H1 (cell line): ENCODE data around the gene NCF4. TPM values are rescaled to one million over a fixed set of nuclear protein-coding genes. Genes with fewer than 3 reads are reported as not detected.

Experiments used
- EZH2 ChIP-seq: fragments of 200-600 bp; sonication (generic); IDR thresholded peaks from 2 replicates; pipeline ENCODE4 v1.7.1; 2012; ENCODE audit warnings: low read depth, mild to moderate bottlenecking, moderate library complexity, low read length, inconsistent platforms; ENCODE audit not compliant: severe bottlenecking
- polyA plus RNA-seq, 7 experiments: library from polyadenylated mRNA; depleted of rRNA in 3 of 7; stranded (reverse) in 5 of 7; unstranded in 2 of 7; fragments of >200 nt in 5 of 7; fragments of 200-250 nt in 2 of 7; gene quantifications; 1 replicate in 5 of 7; 2 replicates in 1 of 7; 4 replicates in 1 of 7; pipeline versions ENCODE4 v1.2.1 to v1.2.3, GENCODE V29; 2011 to 2013; ENCODE audit warnings: missing spikeins in 2 of 7, mixed read lengths in 2 of 7
- total RNA-seq: library from RNA; stranded (reverse); fragmentation: NEBNext Ultra II Directional; extraction: Animal tissue kit (Norgen Biotek cat#: 25700); gene quantifications from 2 replicates; pipeline ENCODE4 v1.2.1, GENCODE V29; 2021

NCF4 gene
- total and polyA plus RNA-seq, 2 of the 8 experiments (the other 6 are each of a cell fraction or from before 2014, with no cell fraction given), result 0.20 TPM; not detected in 1

GRCh38 chr22:36826262-36826661 is 34.5 kb upstream of the NCF4 start (continued):
- TF ChIP-seq EZH2, result no peak
